Astrocyte (in vitro differentiated cells and primary cell): ENCODE data around the gene KHNYN. TPM values are rescaled to one million over a fixed set of nuclear protein-coding genes. Genes with fewer than 3 reads are reported as not detected.

Source experiments
- DNase-seq: peaks from one replicate; pipeline ENCODE4 v3.0.0-alpha.2; 2010; ENCODE audit warnings: low read depth
- FAIRE-seq: peaks from 2 replicates; lab custom pipeline; 2011; peaks lifted over from hg19 to GRCh38; lab: Jason Lieb, UNC
- H2AFZ ChIP-seq: 2 replicates; pipeline ENCODE4 v1.6.0; 2012; ENCODE audit warnings: low read depth, low read length, inconsistent platforms
- H3K27ac ChIP-seq: 2 replicates; pipeline ENCODE4 v1.5.1; 2011; ENCODE audit warnings: low read depth, low read length, inconsistent platforms
- H3K27me3 ChIP-seq: 2 replicates; pipeline ENCODE4 v1.6.0; 2011; ENCODE audit warnings: low read length, inconsistent platforms; ENCODE audit not compliant: insufficient read depth
- H3K36me3 ChIP-seq: 2 replicates; pipeline ENCODE4 v1.5.1; 2011; ENCODE audit warnings: low read length, inconsistent platforms; ENCODE audit not compliant: insufficient read depth
- H3K4me1 ChIP-seq: 2 replicates; pipeline ENCODE4 v1.5.1; 2011; ENCODE audit warnings: low read length, inconsistent platforms; ENCODE audit not compliant: insufficient read depth
- H3K4me2 ChIP-seq: 2 replicates; pipeline ENCODE4 v1.6.0; 2012; ENCODE audit warnings: low read length, inconsistent platforms
- H3K4me3 ChIP-seq: 2 replicates; pipeline ENCODE4 v1.5.1; 2011; ENCODE audit warnings: low read depth, mild to moderate bottlenecking, low read length, inconsistent platforms; ENCODE audit not compliant: insufficient read depth
- H3K79me2 ChIP-seq: 2 replicates; pipeline ENCODE4 v1.6.0; 2012; ENCODE audit warnings: mild to moderate bottlenecking, low read length, inconsistent platforms; ENCODE audit not compliant: insufficient read depth
- H3K9ac ChIP-seq: 2 replicates; pipeline ENCODE4 v1.6.0; 2012; ENCODE audit warnings: mild to moderate bottlenecking, low read length, inconsistent platforms
- H3K9me3 ChIP-seq: 2 replicates; pipeline ENCODE4 v1.5.1; 2012; ENCODE audit warnings: low read depth, mild to moderate bottlenecking, low read length, inconsistent platforms; ENCODE audit not compliant: insufficient read depth
- H4K20me1 ChIP-seq: 2 replicates; pipeline ENCODE4 v1.6.0; 2012; ENCODE audit warnings: low read length, inconsistent platforms; ENCODE audit not compliant: insufficient read depth
- H3K27ac Mint-ChIP-seq: one replicate; pipeline ENCODE4 v1.8.0; 2021; ENCODE audit warnings: mild to moderate bottlenecking, mixed read lengths; ENCODE audit not compliant: unreplicated experiment
- H3K27me3 Mint-ChIP-seq: one replicate; pipeline ENCODE4 v1.8.0; 2021; ENCODE audit warnings: low read depth, mixed read lengths; ENCODE audit not compliant: unreplicated experiment
- H3K36me3 Mint-ChIP-seq: one replicate; pipeline ENCODE4 v1.8.0; 2021; ENCODE audit warnings: low read depth, mixed read lengths; ENCODE audit not compliant: unreplicated experiment
- H3K4me1 Mint-ChIP-seq: one replicate; pipeline ENCODE4 v1.8.0; 2021; ENCODE audit warnings: low read depth, mixed read lengths; ENCODE audit not compliant: unreplicated experiment
- H3K4me3 Mint-ChIP-seq: one replicate; pipeline ENCODE4 v1.8.0; 2021; ENCODE audit warnings: mild to moderate bottlenecking, moderate library complexity, mixed read lengths; ENCODE audit not compliant: unreplicated experiment
- H3K9me3 Mint-ChIP-seq: one replicate; pipeline ENCODE4 v1.8.0; 2021; ENCODE audit warnings: mild to moderate bottlenecking, mixed read lengths; ENCODE audit not compliant: unreplicated experiment
- EZH2 ChIP-seq: IDR thresholded peaks from 2 replicates; pipeline ENCODE4 v1.6.1; 2012; ENCODE audit warnings: mild to moderate bottlenecking, low read length, inconsistent platforms; ENCODE audit not compliant: insufficient read depth
- total RNA-seq: library from RNA; stranded (reverse); gene quantifications from 2 replicates; pipeline ENCODE4 v1.2.1, GENCODE V29; 2021
- TF ChIP-seq, protein P1 (sequence below): IDR thresholded peaks from 2 replicates; pipeline ENCODE4 v1.5.1; 2011; ENCODE audit warnings: low read depth, mild to moderate bottlenecking, inconsistent platforms, low read length, moderate library complexity; ENCODE audit not compliant: insufficient read depth

KHNYN gene
- total RNA-seq, 1 donor from 2014 or later, result 45.5 TPM

DNA sequence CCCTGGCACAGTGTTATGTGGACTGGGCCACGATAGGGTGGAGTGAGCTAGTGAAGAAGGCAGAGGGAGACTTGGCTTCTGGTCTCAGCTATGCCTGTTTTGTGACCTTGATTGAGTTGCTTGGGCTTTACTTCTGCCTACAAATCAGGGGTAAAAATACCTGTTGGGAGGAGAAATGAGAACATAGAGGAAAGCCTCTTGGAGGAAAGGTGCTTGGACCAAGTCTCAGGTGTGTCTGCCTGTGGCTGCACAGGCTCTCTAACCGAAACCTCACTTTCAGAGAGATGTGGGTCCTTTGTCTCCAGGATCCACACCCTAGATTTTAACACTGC lies 7.9 kb downstream of the KHNYN start:
- Histone ChIP-seq H3K79me2 (peaks cover 37% of the 10 kb centered on the region), H3K36me3 (peaks cover 38% of the 10 kb centered on the region)
- peaks cover 9% of the 10 kb centered on the region for H3K36me3 Mint-ChIP-seq

DNA sequence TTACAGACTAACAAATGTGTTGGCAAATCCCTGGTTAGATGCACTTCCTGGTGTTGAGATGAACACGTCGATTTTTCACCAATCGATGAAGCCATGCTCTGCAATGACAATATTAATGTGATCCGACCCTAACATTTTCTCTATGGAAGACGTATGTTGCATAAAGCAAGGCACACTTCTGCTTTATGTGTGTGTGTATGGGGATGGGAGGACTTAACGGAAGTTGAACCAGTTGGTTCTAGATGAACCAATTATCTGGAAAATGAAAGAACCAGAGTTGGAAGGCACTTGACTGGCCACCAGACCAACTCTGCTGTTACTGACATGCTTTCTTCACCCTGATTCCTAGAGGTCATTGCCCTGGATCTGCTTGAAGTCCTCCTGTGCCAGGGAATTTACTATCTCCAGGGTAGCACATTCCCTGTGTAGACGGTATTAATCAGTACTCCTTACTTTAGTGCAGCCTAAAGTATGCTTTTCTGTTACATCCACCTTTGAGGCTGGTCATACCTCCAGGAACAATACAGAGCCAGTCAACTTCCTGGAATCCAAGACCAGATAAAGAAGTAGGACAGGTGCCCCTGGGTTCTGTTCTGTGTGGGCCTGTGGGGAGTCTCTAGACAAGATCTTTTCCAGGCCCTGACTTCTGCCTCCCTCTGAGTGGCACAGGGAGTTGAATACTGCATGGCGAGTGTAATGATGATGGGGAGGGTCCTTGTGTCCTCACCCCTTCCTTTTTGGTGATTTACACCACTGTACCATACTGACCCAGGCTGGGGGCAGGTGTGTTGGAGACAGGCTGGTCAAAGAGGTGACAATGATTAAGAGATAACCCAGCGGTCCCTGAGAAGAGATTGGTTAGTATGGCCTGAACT lies 8.7 kb downstream of the KHNYN start:
- Mint-ChIP-seq H3K4me3 (no peak overlapping the region), H3K36me3 (peaks cover 9% of the 10 kb centered on the region), H3K27me3 (no peaks in the 10 kb centered on the region), H3K27ac (no peak overlapping the region), H3K4me1 (peaks cover 3% of the 10 kb centered on the region), H3K9me3 (no peaks in the 10 kb centered on the region)
- peaks cover 31% of the 10 kb centered on the region for H3K36me3 ChIP-seq
- H3K4me1 ChIP-seq, result peaks cover 12% of the 10 kb centered on the region
- TF ChIP-seq, protein P1, sequence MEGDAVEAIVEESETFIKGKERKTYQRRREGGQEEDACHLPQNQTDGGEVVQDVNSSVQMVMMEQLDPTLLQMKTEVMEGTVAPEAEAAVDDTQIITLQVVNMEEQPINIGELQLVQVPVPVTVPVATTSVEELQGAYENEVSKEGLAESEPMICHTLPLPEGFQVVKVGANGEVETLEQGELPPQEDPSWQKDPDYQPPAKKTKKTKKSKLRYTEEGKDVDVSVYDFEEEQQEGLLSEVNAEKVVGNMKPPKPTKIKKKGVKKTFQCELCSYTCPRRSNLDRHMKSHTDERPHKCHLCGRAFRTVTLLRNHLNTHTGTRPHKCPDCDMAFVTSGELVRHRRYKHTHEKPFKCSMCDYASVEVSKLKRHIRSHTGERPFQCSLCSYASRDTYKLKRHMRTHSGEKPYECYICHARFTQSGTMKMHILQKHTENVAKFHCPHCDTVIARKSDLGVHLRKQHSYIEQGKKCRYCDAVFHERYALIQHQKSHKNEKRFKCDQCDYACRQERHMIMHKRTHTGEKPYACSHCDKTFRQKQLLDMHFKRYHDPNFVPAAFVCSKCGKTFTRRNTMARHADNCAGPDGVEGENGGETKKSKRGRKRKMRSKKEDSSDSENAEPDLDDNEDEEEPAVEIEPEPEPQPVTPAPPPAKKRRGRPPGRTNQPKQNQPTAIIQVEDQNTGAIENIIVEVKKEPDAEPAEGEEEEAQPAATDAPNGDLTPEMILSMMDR, result no peak
- TF ChIP-seq EZH2, result no peak
- H3K79me2 ChIP-seq, result peaks cover 32% of the 10 kb centered on the region
- H3K4me2 ChIP-seq, result no peak overlapping the region
- H3K9ac ChIP-seq, result no peak overlapping the region
- FAIRE-seq, result no peak
- DNase-seq, result no peak
- no peak overlapping the region for H3K4me3 ChIP-seq
- peaks cover 53% of the 10 kb centered on the region for H4K20me1 ChIP-seq
- H3K27ac ChIP-seq, result no peak overlapping the region
- H2AFZ ChIP-seq, result no peak overlapping the region
- no peaks in the 10 kb centered on the region for H3K27me3 ChIP-seq
- H3K9me3 ChIP-seq, result no peaks in the 10 kb centered on the region

More for the DNA sequence above, 7.9 kb downstream of the KHNYN start:
- Mint-ChIP-seq H3K4me3 (no peak overlapping the region), H3K27me3 (no peaks in the 10 kb centered on the region), H3K27ac (no peak overlapping the region), H3K4me1 (peaks cover 8% of the 10 kb centered on the region), H3K9me3 (no peaks in the 10 kb centered on the region)
- Histone ChIP-seq H2AFZ (no peak overlapping the region), H3K9me3 (no peaks in the 10 kb centered on the region), H4K20me1 (peaks cover 60% of the 10 kb centered on the region), H3K27ac (no peak overlapping the region), H3K27me3 (no peaks in the 10 kb centered on the region), H3K4me3 (no peak overlapping the region), H3K4me2 (no peak overlapping the region), H3K9ac (no peak overlapping the region), H3K4me1 (peaks cover 13% of the 10 kb centered on the region)
- no peak for DNase-seq
- TF ChIP-seq, protein P1, result no peak
- no peak for TF ChIP-seq EZH2
- no peak for FAIRE-seq

DNA sequence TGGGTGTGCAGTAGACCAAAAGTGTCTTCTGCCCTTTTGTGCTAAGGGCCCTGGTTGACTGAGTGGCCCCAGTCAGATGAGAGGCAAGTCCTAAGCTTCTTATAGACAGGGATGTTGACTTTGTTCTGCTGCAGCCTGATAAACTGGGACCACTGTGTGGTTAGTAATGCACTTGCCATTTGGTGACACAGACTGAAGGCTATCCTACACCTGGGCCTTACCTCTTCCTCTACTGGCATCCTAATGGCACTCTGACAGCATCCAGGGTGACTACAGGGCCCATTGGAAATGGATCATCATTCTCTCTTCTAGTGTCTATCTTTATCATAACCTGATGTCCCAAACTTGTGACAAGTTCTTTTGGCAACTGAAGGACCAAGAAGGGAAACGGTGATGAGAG lies 9.5 kb downstream of the KHNYN start:
- no peaks in the 10 kb centered on the region for H3K9me3 ChIP-seq
- H3K27ac ChIP-seq, result no peak overlapping the region
- H3K27me3 ChIP-seq, result no peaks in the 10 kb centered on the region
- Mint-ChIP-seq H3K4me1 (peaks cover 3% of the 10 kb centered on the region), H3K4me3 (no peak overlapping the region), H3K27me3 (no peaks in the 10 kb centered on the region), H3K36me3 (peaks cover 9% of the 10 kb centered on the region), H3K27ac (no peak overlapping the region), H3K9me3 (no peaks in the 10 kb centered on the region)
- H2AFZ ChIP-seq, result no peak overlapping the region
- H4K20me1 ChIP-seq, result peaks cover 51% of the 10 kb centered on the region
- H3K79me2 ChIP-seq, result peaks cover 32% of the 10 kb centered on the region
- H3K36me3 ChIP-seq, result peaks cover 29% of the 10 kb centered on the region
- no peak overlapping the region for H3K9ac ChIP-seq
- no peak for FAIRE-seq
- DNase-seq, result no peak
- H3K4me2 ChIP-seq, result no peak overlapping the region
- no peak for TF ChIP-seq EZH2
- TF ChIP-seq, protein P1, result no peak
- H3K4me1 ChIP-seq, result peaks cover 12% of the 10 kb centered on the region
- no peak overlapping the region for H3K4me3 ChIP-seq
